ENCODE data around the gene APOC4.
"Not testable (repeated sequence)": the region's sequence is repeated elsewhere in the genome, so short reads cannot be mapped to it uniquely, and the experiment has no call there.

The APOC4 gene

DNA sequence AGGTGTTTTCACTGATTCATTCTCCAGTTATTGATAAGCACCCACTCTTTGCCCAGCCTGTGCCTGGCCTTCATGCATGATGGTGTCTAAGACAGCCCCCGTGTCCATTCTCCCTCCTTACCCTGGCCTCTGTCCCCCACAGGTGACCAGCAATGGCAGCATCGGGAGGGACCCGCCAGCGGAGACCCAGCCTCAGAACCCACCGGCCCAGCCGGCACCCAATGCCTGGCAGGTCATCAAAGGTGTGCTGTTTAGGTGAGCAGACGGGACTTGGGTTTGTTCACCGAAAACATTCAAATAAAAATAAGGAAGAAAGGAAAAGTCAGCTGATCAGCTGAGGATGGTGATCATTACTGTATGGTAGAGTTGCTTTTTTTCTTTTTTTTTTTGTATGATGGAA, 19.8 kb downstream of the APOC4 start:
- TF ChIP-seq, protein P1, sequence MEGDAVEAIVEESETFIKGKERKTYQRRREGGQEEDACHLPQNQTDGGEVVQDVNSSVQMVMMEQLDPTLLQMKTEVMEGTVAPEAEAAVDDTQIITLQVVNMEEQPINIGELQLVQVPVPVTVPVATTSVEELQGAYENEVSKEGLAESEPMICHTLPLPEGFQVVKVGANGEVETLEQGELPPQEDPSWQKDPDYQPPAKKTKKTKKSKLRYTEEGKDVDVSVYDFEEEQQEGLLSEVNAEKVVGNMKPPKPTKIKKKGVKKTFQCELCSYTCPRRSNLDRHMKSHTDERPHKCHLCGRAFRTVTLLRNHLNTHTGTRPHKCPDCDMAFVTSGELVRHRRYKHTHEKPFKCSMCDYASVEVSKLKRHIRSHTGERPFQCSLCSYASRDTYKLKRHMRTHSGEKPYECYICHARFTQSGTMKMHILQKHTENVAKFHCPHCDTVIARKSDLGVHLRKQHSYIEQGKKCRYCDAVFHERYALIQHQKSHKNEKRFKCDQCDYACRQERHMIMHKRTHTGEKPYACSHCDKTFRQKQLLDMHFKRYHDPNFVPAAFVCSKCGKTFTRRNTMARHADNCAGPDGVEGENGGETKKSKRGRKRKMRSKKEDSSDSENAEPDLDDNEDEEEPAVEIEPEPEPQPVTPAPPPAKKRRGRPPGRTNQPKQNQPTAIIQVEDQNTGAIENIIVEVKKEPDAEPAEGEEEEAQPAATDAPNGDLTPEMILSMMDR (IDR thresholded peaks at IDR 0.05; ENCODE audit: low read depth, low read length, missing control alignments): no peak

DNA sequence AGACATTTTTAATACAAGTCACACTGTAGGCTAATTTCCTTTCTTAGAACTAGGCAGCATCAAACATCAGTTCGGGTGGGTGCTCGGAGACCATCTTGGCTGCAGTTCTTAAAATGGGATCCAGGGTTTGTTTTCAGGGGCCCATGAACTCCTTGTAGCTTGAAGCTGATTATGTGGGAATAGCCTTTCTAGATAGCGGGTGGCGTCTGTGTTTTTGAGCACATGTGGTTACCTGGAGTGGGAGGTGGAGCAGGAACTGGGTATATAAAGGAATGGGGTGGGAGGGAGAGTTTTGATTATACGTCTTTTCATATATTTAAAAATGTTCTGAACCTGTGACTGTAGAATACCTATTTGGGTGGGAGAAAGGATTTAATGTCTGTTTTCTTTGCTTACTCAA, 26.1 kb downstream of the APOC4 start:
- H3K4me3 ChIP-seq (ENCODE audit: low read depth, low read length): no peak overlapping the region
- no peak for DNase-seq (ENCODE audit: low read depth)
- TF ChIP-seq, protein P1 (IDR thresholded peaks at IDR 0.05; ENCODE audit: low read depth, low read length, missing control alignments): no peak

More for the DNA sequence above, 19.8 kb downstream of the APOC4 start:
- H3K4me3 ChIP-seq (ENCODE audit: low read depth, low read length): no peak overlapping the region
- DNase-seq (ENCODE audit: low read depth): no peak

DNA sequence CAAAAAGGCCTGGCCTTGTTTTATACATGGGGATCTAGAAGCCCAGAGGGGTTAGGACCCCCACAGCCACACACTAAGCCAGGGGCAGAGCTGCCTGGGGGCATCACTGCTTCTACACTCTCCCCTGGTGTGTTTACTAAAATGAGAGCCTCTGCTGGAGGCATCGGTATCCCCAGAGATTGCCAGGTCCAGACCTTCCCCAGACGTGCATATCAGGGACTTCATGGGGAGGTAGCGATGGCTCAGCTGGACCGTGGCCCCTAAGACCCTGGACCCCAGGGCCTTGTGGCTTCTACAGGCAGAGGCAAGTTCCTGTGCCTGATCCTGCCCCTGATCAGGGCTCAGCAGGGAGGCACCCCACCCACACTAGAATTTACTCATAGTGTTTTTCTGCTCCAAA, 26.6 kb downstream of the APOC4 start:
- DNase-seq (ENCODE audit: low read depth): no peak
- H3K4me3 ChIP-seq (ENCODE audit: low read depth, low read length): no peak overlapping the region
- TF ChIP-seq, protein P1 (IDR thresholded peaks at IDR 0.05; ENCODE audit: low read depth, low read length, missing control alignments): no peak

DNA sequence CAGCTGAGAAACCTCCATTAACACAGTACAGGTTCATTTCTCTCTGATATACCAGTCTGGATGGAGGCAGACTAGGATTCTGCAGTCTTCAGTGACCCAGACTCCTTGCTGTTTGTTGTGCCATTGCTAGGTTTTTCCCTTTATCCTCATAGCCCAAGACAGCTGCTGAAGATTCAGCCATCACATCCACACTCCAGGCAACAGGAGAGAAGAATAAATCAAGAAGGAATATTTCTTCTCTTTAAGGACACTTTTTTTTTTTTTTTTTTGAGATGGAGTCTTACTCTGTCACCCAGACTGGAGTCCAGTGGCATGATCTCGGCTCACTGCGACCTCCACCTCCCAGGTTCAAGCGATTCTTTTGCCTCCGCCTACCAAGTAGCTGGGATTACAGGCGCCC, 27.4 kb downstream of the APOC4 start:
- TF ChIP-seq, protein P1 (IDR thresholded peaks at IDR 0.05; ENCODE audit: low read depth, low read length, missing control alignments): no peak
- no peak for DNase-seq (ENCODE audit: low read depth)
- H3K4me3 ChIP-seq (ENCODE audit: low read depth, low read length): no peak overlapping the region

DNA sequence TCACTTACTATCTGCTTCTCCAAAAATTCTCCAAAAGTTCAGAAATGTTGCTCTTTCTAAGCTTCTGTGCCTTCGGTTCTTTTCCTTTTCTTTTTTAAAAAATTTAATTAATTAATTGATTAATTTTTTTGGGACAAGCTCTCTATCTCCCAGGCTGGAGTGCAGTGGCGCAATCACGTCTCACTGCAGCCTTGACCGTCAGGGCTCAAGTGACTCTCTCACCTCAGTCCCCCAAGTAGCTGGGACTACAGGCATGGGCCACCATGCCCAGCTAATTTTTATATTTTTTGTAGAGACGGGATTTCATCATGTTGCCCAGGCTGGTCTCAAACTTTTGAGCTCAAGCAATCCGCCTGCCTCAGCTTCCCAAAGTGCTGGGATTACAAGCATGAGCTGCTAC, 29.4 kb downstream of the APOC4 start:
- DNase-seq (ENCODE audit: low read depth); H3K4me3 ChIP-seq (ENCODE audit: low read depth, low read length): not testable (repeated sequence)

DNA sequence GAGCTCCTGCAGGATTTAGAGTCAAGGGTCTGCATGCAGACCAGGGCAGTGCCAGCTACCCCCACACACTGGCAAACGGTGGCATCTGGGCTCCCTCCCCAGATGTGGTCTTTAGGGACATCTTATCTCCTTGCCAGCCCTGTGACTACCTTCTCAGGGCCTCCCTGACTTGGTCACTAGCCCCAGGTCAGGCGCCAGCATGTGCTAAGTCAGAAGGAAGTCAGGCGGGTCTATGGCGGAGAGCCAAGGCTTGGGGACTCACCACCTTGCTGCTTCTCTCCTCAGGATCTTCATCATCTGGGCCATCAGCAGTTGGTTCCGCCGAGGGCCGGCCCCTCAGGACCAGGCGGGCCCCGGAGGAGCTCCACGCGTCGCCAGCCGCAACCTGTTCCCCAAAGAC, 30.8 kb downstream of the APOC4 start:
- no peak for DNase-seq (ENCODE audit: low read depth)
- TF ChIP-seq, protein P1 (IDR thresholded peaks at IDR 0.05; ENCODE audit: low read depth, low read length, missing control alignments): no peak
- H3K4me3 ChIP-seq (ENCODE audit: low read depth, low read length): no peak overlapping the region

DNA sequence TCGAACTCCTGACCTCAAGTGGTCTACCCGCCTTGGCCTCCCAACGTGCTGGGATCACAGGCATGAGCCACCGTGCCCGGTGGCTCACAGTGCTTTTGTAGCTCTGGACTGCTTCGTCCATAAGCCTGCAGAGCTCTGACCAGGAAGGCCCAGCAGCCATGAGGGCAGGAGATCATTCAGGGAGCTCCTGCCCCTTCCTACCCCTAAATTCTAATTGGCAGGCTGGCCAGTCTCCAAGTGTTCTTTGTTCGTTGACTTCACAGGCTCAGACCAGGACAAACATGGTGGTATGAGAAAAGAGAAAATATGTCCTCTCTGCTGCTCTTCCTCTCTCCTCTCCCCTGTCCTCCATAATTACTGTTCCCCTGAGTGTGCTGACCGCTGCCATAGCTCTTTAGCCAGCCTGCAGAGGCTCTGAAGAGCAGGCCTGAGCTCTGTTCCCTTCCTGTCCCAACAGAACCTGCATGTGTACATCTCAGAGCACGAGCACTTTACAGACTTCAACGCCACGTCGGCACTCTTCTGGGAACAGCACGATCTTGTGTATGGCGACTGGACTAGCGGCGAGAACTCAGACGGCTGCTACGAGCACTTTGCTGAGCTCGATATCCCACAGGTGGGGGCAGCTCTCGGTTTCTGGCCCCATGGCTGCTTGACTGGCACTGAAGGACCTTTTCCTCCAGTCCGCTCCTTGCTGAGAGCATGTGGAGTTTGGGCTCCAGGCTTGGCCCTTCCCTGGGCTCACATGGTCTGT, 32.1 kb downstream of the APOC4 start:
- TF ChIP-seq, protein P1 (IDR thresholded peaks at IDR 0.05; ENCODE audit: low read depth, low read length, missing control alignments): no peak
- no peak overlapping the region for H3K4me3 ChIP-seq (ENCODE audit: low read depth, low read length)
- DNase-seq (ENCODE audit: low read depth): no peak

Measured in GM12864 (cell line).